Muscle of back (tissue), 11 donors: Measurements from ENCODE around the gene SCN5A. TPM values are rescaled to one million over a fixed set of nuclear protein-coding genes. Genes with fewer than 3 reads are reported as not detected.
"Not testable (repeated sequence)": the region's sequence is repeated elsewhere in the genome, so short reads cannot be mapped to it uniquely, and the experiment has no call there.

Experiments used
- DNase-seq, 3 donors: peaks; one replicate each; pipeline versions ENCODE4 v3.0.0 to v3.0.0-alpha.2; 2013
- polyA plus RNA-seq, 10 donors: library from polyadenylated mRNA; unstranded; fragments of 120-200 nt; gene quantifications; one replicate each; pipeline ENCODE4 v1.2.1, GENCODE V29; 2013; ENCODE audit not compliant: insufficient read length in 10 of 10

Gene SCN5A
- polyA plus RNA-seq, 10 donors: 3.0 to 8.0 (median 4.7) TPM

DNA sequence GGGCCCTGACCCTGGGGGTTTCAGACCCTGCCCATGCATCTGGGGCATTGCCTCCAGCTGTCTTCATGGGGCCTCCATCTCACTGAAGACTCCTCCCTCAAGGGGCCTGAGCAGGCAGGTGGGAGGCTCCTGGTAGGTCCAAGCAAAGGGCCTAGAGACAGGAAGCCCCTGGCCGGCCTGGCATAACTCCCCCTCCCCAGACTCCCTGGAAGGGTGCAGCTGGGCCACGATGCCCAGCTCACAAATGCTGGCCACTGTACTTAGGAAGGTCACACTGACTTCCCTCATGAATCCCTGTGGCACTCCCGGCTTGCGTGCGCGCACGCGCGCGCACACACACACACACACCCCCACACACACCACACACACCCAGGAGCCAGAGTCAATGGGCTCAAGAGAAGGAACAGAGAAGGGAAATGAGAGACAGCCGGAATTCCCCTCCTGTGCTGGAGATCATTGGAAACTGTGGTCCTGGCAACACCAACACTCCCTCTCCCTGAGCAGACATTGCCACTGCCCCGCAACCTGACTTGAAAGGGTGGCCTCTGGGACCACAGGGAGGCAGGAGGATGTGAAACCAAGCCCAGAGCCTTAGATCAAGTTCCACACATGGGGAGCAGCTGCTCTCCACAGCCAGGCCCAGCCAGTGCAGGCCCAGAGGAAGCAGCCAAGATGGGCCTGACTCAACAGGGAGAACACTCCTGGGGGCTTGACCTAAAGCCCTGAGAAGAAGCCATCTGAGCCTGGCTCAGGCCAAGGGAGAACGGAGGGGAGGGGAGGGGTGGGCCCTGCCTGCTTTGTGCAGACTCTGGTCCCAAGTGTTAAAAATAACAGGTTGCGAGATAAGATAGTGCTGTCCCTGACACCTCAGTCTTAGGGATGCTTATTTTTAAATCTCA lies 69.7 kb downstream of the SCN5A start:
- DNase-seq: peak; percentile 15 to 66 (median 28)

DNA sequence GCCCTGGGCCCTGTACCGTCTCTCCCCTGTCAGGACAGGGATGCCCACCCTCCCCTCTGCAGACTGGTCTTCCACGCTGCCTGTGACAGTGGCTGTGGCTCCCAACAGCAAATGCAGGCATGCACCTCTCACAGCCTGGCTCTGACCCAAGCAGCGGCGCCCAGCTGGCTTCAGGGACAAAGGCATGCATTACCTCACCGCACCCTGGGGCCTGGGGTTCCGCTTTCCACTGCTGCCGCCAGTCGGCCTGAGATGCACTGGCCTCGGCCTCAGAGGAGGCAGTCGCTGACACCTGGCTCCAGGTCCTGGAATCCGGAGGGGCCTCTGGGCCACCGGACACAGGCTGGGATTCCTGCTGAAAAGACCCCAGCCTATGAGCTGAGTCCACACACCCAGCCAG lies 70.3 kb downstream of the SCN5A start:
- DNase-seq: peak in 2 of 3 donors; percentile 44 to 49

DNA sequence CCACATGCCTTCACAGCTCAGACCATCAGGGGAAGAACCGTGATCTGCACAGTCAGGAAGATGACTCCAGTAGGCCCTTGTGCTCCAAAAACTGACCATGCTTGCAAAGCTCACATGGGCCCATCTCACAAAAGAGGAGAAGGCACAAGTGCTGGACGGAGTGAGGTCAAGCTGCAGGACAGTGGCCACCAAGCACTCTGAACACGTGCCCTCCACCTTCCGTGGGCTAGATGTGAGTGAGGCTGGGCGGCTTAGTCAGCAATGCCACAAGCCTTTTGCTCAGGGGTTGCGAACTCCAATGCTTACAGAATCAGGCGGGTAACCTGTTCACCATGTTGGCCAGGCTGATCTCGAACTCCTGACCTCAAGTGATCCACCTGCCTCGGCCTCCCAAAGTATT lies 70.9 kb downstream of the SCN5A start:
- DNase-seq: no peak

DNA sequence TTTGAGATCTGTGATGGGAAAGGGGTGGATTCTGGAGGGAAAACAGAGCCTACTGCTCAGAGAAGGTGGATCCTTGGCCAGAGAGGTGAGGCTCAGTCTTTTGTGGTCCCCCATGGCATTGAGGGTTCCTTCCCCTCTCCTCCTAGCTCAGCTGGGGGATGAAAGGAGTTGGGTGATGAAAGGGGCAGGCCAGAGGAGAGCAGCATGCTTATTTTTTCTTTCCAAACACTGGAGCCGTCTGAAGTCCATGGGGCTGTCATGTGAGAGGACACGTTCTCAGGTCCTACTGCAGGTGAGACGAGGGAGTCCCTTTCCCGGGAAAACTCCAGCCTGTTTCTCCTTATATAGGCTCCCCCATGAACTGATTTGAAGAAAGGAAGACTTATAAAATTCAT lies 71.4 kb downstream of the SCN5A start:
- DNase-seq: no peak

DNA sequence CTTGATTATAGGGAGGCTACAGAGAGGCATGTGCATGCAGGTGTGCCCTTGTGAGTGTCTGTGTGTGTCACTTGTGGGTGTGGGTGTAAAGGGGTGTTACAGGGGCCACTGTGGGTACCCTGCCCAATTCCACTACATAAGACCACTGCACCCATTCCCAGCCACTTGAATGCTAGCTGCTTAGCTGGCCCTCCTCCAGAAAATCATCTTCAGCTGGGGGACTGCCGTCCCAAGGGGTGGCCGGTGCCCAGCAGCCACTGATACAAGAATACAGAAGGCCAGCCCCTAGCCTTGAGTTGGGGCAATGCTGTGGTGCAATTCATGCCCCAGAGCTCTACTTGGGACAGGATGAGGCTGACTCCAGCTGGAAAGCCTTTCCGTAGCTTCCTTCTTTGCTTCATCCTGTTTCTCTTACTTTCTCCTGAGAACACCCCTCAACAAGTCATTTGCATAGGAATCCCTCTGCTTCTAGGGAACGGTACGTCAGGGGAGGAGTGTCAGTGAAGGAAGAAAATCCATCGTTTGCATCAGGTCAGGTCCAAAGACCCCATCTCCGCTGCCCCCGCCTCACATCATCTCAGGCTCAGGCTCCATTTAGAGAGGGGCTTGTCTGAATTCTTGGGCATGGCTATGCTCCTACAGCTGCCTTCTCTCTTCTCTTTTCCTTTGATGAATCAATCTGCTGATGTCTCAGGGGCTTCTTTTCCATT lies 72.0 kb downstream of the SCN5A start:
- DNase-seq: no peak

DNA sequence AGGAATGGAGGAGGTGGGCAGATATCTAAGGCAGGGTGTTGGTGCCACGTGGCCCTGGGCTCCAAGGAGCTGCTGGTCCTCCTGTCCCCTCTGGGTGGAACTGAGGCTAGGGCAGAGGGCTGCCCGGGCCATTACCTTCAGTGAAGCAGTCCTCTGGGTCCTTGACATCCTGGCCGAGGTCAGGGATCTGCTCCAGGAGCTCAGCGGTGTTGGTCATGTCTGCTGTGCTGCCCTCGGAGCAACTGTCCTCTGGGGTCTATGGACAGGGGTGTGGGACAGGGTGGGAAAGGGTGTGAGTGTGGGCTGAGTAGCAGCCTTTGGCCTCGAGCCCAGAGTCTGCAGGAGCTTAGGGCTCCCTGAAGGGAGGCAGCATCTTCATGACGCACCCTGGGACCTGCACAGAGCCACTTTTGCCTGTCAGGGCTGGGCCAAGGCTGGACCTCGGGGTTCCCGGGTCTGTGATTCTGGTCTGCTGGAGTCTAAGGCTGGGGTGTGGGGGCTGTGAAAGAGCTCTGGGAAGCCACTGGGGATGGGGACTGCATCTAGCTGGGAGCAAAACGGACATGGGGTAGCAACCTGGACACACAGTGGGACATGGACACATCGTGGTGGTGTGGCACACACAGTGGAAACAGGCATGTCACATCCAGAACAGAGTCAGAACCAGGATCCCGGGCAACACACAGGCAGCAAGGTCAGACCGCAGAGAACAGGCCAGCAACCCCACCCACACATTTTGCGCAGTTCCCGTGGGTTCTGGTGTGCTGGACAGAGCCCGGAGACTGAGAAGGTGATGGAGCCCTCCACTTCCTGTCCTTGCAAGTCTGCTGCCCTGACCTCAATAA lies 72.7 kb downstream of the SCN5A start:
- no peak for DNase-seq

DNA sequence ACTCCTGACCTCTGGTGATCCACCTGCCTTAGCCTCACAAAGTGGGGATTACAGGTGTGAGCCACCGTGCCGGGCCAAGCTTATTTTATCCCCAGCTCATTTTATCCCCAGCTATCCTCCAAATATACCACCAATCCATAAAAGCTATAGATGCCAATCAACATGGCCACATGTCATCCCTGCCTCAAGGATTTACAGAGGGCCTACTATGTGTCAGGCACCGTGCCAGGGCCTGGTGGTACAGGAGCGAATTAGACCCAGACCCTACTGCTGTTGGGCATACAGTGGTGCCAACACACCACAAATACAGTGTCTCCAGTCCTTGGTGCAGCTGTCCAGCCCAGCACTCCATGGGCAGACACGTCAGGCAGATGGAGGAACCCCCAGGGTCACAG lies 73.4 kb downstream of the SCN5A start:
- DNase-seq: no peak

DNA sequence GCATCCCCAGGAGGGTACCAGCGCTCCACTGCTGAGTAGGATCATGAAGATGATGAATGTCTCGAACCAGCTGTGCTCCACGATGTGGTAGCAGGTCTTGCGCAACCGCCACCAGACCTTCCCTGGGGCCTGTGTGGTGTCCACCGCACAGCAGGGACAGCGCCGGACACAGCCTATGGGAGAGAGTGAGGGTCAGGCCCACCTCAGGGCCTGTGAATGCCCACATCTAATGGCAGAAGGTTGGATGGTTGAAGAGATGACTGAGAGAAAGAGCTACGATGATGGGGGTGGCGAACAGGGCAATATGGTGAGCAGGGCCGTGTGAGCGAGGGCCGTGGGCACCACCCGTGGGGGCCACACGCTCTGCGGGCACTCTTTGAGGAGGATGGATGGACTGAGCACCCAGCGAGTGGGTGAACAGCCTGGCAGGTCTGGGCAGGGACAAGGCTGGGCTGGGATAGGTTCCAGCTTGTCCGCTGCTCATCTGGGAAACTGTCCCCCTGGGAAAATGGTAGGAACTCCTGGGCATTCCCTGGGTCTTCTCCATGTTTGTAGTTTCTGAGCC lies 74.1 kb downstream of the SCN5A start:
- no peak for DNase-seq

DNA sequence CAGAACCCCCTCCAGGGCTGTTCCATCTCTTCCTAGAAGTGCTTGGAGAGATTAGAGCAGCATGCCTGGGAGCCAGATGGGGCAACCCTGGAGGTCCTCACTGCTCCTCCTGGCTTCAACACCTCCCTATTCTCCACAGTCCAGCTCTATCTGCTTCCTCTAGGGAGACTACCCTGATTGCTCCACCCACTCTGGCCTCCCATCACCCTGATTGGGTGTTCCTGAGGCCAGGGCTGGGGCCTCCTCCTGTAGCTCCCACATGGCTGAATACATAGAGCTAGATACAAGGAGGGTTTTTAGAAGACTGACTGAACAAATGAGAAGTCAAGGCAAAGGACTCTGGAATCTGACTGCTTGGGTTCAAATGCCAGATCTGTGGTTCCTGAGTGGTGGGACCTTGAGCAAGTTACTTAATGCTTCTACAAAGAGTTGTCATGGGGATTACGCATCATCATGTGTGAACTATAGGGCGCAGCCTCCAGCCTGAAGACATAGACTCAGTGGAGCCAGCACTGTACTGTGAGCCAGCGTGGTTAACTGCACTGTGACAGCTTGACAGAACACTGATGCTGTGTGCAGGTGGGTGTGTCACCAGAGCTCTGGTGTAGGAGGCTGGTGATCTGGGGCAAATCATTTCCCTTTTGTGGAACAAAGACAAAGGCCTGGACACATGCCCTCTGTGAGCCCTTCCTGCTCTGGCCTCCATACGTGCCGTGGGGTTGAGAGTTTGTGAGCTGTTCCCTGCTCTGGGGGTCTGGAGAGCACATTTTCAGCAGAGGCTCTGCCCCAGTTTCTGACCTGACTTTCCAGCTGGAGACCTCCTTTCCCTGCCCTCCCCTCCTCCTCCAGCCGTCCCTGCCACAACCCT lies 74.8 kb downstream of the SCN5A start:
- no peak for DNase-seq

DNA sequence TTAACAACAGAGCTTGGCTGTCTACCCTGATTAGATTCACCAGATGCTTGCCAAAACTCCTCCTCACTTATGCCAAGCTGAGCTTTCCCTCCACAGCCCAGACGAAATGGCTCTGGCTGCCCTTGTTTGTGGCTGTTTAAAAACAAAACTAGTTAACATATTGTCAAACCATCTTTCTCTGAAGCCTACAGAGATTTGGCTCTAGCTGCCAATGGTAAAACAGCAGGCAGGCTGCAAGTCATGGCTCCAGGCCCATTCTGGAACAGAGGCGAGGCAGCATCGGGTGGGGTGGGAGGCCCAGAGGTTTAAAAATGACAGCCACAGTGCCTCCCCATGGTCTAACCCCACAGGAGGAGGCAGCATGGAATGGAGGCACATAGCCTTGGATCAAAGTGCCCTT lies 75.9 kb downstream of the SCN5A start:
- no peak for DNase-seq

DNA sequence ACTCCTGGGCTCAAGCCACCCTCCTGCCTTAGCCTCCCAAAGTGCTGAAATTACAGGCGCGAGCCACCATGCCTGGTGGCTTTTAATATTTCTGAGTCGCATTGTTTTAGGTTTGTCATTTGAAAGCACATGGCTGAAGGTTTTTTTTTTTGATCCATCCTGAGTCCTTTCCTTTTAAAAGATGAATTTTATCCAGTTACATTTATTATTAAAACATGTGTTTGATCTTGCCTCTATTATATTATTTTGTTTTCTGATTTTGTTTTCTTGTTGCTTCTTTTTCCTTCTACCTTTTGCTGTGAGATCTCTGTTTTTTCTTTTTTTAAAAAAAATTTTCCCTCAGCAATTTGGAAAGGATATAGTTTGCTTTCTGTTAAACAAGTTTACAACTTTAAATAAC lies 76.4 kb downstream of the SCN5A start:
- no peak for DNase-seq

DNA sequence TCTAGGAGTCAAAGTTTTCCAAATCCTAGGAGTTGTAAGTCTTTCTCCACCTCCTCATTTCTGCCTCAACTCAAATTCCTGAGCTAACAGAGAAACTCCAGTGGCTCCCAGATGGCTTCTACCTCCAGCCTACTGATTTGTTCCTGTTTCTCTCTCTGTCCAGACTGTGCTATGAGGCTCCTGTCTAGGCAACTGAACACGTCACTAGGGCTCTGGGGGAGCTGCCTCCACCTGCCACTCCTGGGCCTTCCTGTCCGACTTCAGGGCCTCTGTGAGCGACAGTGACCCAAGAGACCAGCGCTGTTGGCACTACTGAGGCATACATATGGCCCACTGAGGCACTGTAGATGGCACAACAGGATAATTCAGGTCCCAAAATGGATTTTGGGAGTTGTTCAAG lies 82.0 kb downstream of the SCN5A start:
- no peak for DNase-seq

DNA sequence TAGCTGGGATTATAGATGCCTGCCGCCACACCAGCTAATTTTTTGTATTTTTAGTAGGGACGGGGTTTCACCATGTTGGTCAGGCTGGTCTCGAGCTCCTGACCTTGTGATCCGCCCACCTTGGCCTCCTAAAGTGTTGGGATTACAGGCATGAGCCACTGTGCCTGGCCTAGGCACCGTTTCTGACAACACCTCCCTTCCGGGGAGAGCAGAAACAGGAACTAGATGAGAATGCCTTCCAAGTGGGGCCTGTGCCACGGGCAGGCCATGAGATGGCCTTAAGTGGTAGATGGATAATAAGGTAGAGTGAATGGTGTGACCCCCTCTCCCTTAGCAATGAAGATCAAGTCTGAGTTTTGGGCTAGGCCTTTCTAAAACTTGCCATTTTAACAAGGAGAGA lies 82.7 kb downstream of the SCN5A start:
- not testable (repeated sequence) for DNase-seq

DNA sequence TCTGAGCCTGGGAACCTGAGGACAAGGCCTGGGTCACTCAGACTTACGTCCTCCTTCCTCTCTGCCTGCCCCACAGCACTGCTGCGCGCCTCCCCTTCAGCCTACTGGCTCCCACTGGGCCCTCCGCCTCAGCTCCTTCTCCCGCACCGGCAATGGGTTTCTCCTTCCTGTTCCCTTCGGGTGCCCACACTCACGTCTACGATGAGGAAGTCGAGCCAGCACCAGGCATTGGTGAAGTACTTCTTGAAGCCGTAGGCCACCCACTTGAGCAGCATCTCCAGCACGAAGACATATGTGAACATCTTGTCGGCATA lies 83.3 kb downstream of the SCN5A start:
- DNase-seq: no peak

DNA sequence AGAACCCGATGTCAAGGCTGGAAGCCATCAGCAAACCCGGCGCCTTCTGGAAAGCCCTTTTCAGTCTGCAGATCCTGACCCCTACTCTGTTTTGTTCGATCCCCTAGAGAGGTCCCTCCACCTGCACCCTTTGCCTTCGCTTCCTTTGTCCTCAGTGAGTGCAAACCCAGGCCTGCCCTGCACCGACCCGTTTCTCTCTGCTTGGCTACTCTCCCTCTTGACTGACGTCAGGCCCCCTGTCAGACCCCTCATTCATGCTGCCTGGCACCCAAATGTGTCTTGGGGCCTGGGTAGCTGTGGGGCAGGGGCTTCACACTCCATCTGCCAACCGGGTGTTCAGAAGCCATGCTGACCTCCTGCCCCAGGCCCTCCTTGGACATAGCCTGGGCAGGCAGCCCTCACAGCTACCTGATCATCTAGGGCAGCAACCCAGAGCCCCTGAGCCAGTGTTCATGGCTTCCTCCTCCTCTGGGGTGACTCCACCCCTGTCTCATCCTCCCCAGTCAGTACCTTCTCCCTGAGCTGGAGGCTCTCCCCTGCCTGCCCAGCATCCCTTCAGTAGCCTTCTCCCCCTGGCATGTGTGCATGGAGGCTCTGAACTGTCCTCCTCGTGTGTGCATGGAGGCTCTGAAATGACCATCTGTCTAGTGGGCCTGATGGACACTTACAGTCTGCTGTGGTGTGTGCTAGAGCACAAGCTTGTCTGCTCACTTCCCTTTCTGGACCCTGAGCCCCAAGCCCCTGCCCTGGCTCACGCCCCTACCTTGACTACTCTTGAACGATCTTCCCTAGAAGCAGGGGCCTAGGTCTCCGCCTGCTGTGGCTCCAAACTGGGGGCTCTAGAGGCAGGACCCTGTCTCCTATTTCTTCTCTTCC lies 83.9 kb downstream of the SCN5A start:
- no peak for DNase-seq

DNA sequence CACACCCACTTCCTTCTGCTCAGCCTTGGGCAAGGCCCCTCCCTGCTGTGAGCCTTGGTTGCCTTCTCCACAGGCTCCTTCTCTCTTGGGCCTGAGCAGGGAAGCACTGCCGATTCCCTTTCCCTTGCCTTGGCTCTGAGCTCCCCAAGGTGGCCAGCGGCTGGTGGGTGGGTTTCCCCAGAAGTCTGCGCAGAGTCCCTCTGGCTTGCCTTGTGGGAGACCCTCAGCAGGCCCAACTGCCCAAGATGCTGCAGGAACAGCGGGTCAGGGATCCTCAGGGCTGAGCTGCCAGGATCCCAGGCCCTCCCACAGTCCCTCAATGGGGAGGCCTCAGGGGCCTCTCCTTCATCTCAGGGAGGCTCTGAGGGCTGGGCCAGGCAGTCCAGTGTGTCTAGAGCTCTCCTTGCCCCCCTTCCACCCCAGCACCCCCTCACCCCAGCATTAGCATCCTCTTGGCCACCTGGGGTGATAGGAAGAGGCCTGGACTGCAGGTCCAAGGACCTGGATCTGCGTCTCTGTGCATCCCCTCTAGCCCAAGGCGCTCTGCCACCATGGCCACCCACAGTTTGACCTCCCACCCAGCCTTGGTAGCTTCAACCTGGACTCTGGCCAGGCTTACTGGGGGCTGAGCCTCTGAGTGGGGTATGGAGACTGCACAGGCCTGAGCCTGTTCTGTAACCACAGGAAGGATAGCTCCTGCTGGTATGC lies 84.7 kb downstream of the SCN5A start:
- DNase-seq: no peak

DNA sequence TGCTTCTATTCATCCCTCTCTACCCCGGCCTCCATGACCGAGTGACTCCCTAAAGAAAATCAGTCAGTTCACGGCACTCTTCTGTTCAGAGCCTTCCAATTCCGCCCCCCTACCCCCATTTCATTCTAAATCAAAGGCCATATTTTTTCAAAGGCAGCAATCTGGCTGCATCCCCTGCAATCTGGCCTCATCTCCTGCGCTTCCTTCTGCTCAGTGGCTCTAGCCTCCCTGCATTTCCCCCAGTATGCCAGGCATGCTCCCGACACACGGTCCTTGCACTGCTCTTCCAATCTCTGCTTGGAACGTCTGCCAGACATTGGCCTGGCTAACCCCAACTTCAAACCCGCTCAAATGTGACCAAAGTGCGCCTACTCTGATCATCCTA lies 85.6 kb downstream of the SCN5A start:
- DNase-seq: no peak

DNA sequence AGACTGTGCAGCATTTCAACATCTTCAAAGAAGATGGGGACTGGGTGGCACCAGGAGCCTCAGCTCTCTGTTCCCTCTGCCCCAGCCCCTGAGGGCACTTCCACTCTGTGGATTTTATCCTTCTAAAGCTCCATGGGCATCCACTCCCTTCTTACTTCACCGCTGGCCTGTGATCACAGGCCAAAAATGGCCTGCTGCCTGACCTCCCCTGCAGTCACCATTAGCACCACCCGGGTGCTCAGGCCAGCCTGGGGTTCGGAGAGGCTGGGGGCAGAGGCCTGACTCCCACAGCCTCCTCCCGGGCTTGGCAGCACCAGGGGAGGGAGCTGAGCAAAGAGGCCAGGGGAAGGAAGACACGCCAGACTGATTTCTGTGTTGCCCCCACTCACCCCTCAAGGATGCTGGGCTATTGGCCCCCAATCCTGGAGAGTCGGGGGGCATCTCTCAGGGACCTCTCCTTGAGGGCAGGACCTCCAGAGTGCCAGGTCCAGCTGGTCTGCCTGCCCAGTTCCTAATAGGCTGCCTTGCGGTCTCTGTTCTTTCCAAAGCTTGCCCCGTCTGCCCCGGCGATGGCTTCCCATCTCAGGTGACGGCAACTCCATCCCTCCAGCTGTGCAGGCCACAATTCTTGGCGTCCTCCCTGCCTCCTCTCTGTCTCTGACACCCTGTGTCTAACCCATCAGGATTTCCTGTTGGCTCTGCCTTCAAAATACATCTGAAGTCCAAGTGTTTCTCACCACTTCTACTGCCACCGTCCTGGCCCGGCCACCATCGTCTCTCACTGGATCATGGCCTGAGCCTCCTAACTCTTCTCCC lies 86.2 kb downstream of the SCN5A start:
- no peak for DNase-seq
